Endothelial cell of umbilical vein (primary cell): ENCODE data around the gene NSUN4. TPM values are rescaled to one million over a fixed set of nuclear protein-coding genes. Genes with fewer than 3 reads are reported as not detected.

ENCODE experiments used
- BruUV-seq: library from RNA; stranded (reverse); fragments of 400-500 nt; replicated peaks from 2 replicates; lab custom pipeline; 2021; lab: Mats Ljungman, UMichigan
- CTCF ChIA-PET: fragments of 300-600, 350-600 bp; sonication (Branson Sonifier 250); formaldehyde crosslinking; loops from one replicate; lab custom pipeline; 2021; ENCODE audit warnings: antibody characterized with exemption, inconsistent platforms; lab: Charles Lee
- POLR2A ChIA-PET: fragments of 300-600, 350-600 bp; sonication (Branson Sonifier 250); formaldehyde crosslinking; loops from one replicate; lab custom pipeline; 2021; ENCODE audit warnings: antibody characterized with exemption, inconsistent platforms; lab: Charles Lee
- DNase-seq: peaks from one replicate; pipeline ENCODE4 v3.0.0-alpha.2; 2011; ENCODE audit warnings: low read depth, low spot score
- FAIRE-seq: peaks from 2 replicates; lab custom pipeline; 2011; peaks lifted over from hg19 to GRCh38; lab: Jason Lieb, UNC
- H2AFZ ChIP-seq: 2 replicates; pipeline ENCODE4 v1.6.0; 2012; ENCODE audit warnings: low read depth, low read length, control low read depth, inconsistent platforms
- H3K27ac ChIP-seq: 2 replicates; pipeline ENCODE4 v1.5.1; 2011; ENCODE audit warnings: low read depth, mild to moderate bottlenecking, control low read depth, low read length, moderate library complexity; ENCODE audit not compliant: insufficient read depth
- H3K27me3 ChIP-seq, 2 experiments: 2 replicates each; pipeline versions ENCODE4 v1.6.0 to v1.6.1; 2011; ENCODE audit warnings: low read length in 2 of 2, mixed read lengths in 1 of 2; ENCODE audit not compliant: control insufficient read depth in 2 of 2, insufficient read depth in 2 of 2
- H3K36me3 ChIP-seq, 2 experiments: 2 replicates in 1 of 2; 3 replicates in 1 of 2; pipeline ENCODE4 v1.5.1; 2011; ENCODE audit warnings: low read length in 2 of 2, mild to moderate bottlenecking in 1 of 2, moderate library complexity in 1 of 2; ENCODE audit not compliant: control insufficient read depth in 2 of 2, insufficient read depth in 2 of 2; ENCODE audit errors: extremely low read depth in 1 of 2
- H3K4me1 ChIP-seq: 3 replicates; pipeline ENCODE4 v1.5.1; 2011; ENCODE audit warnings: mild to moderate bottlenecking, low read length; ENCODE audit not compliant: control insufficient read depth, insufficient read depth; ENCODE audit errors: extremely low read depth
- H3K4me2 ChIP-seq: 2 replicates; pipeline ENCODE4 v1.6.1; 2011; ENCODE audit warnings: low read length, control low read depth, mixed read lengths; ENCODE audit not compliant: insufficient read depth
- H3K4me3 ChIP-seq, 3 experiments: fragments of 200-600 bp in 1 of 3; sonication (generic), shearing (Covaris generic) in 1 of 3; replicated peaks in 1 of 3; 2 replicates each; pipeline ENCODE4 v1.5.1; 2011 to 2016; ENCODE audit warnings: control low read depth in 3 of 3, low read length in 3 of 3, mild to moderate bottlenecking in 2 of 3, inconsistent platforms in 1 of 3, low read depth in 1 of 3, moderate library complexity in 1 of 3; ENCODE audit not compliant: insufficient read depth in 1 of 3
- H3K79me2 ChIP-seq: 2 replicates; pipeline ENCODE4 v1.6.0; 2012; ENCODE audit warnings: low read length, inconsistent platforms; ENCODE audit not compliant: control insufficient read depth, insufficient read depth
- H3K9ac ChIP-seq: replicated peaks from 2 replicates; pipeline ENCODE3; 2011; ENCODE audit warnings: low read length, control low read depth; ENCODE audit not compliant: insufficient read depth; ENCODE audit errors: extremely low read depth
- H3K9me1 ChIP-seq: replicated peaks from 3 replicates; pipeline ENCODE4 v1.6.0; 2011; ENCODE audit warnings: mild to moderate bottlenecking, low read length; ENCODE audit not compliant: control insufficient read depth, insufficient read depth; ENCODE audit errors: extremely low read depth
- H3K9me3 ChIP-seq: replicated peaks from 2 replicates; pipeline ENCODE4 v1.5.1; 2012; ENCODE audit warnings: low read length, inconsistent platforms; ENCODE audit not compliant: control insufficient read depth, insufficient read depth
- H4K20me1 ChIP-seq: replicated peaks from 2 replicates; pipeline ENCODE3; 2011; ENCODE audit warnings: mild to moderate bottlenecking, low read length; ENCODE audit not compliant: control insufficient read depth, insufficient read depth; ENCODE audit errors: extremely low read depth
- POLR2AphosphoS5 ChIP-seq: IDR thresholded peaks from 2 replicates; pipeline ENCODE4 v1.6.1; 2012; ENCODE audit warnings: low read depth, mild to moderate bottlenecking, control low read depth, low read length, moderate library complexity; ENCODE audit not compliant: insufficient read depth
- dilution Hi-C: fragments of 300-500 bp; cut with MboI; formaldehyde crosslinking; loops from one replicate; pipeline ENCODE4 v1.15.0; 2019; ENCODE audit warnings: low sequenced_read_pairs; ENCODE audit not compliant: extremely low pct_ligation_motif_present
- intact Hi-C: fragments of 100-400 bp; cut with micrococcal nuclease; formaldehyde crosslinking; loops from one replicate; pipeline ENCODE4 v1.10.0; 2022
- polyA plus RNA-seq, 4 experiments: library from polyadenylated mRNA; depleted of rRNA in 3 of 4; stranded (reverse) in 3 of 4; unstranded in 1 of 4; fragments of >200 nt; gene quantifications; 2 replicates each; pipeline versions ENCODE4 v1.2.1 to v1.2.3, GENCODE V29; 2011 to 2012; ENCODE audit warnings: missing spikeins in 1 of 4
- total RNA-seq: library from RNA; stranded (reverse); gene quantifications from 2 replicates; pipeline ENCODE4 v1.2.3, GENCODE V29; 2021
- TF ChIP-seq, protein P1 (sequence below), 2 donors: IDR thresholded peaks; 1 replicate in 1 of 2; 2 replicates in 1 of 2; pipeline ENCODE4 v1.5.1; 2011; ENCODE audit warnings: low read length in 2 of 2, mild to moderate bottlenecking in 2 of 2, moderate library complexity in 2 of 2, control low read depth in 1 of 2, inconsistent platforms in 1 of 2, low read depth in 1 of 2; ENCODE audit not compliant: insufficient read depth in 1 of 2; ENCODE audit errors: extremely low read depth in 1 of 2

The NSUN4 gene
- total and polyA plus RNA-seq, 2 donors (not counting 3 experiments of a cell fraction or from before 2014, with no cell fraction given), result 21.6 to 23.4 TPM

DNA sequence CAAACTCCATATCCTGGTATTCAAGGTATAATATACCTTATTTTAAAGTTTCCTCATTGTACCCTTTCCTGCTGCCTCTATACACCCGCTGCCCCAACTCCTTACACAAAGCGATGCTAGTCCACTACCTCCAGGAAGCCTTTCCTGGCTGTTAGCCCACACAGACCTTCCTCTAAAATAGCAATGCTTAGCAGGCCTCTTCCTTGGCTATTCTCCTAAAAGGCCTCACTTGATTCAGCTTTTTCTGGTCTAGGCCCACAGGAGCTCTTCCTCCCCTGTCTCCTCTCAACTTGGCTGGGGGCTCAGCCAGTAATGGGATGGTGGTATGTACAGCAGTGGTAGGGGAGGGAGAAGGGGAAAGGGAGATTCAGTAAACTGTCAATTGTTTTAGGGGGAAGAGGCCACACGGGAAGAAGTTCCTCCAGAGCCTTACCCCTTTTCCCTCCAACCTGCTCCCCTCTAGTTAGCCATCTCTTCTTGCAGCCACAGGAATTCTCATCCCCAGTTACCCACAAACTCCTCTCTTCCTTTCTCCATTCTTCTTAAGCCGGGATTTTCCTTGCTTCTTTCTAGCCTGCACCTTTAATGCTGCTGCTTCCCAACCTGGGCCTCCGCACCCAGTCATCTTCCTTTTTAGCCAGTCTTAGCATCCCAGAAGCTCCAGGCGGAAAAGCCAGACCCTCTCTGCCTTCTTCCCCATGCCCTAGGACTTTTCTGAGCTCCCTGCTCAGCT, 39.8 kb upstream of the NSUN4 start:
- ChIA-PET CTCF (interaction anchor here (1.6 kb wide), 1 partner anchor 146 kb away, joined by 3 read pairs; no protein-coding TSS in a partner anchor), POLR2A (no interaction called here)
- intact Hi-C loops, result loop anchor here (5.0 kb wide), 1 partner anchor 169 kb away; the partner anchor contains the start of gene PIK3R3

More for the DNA sequence above, 39.8 kb upstream of the NSUN4 start:
- dilution Hi-C loops, result no loop called here
- peaks cover 71% of the 10 kb centered on the region for H3K79me2 ChIP-seq
- no peak for TF ChIP-seq POLR2AphosphoS5
- TF ChIP-seq, protein P1, sequence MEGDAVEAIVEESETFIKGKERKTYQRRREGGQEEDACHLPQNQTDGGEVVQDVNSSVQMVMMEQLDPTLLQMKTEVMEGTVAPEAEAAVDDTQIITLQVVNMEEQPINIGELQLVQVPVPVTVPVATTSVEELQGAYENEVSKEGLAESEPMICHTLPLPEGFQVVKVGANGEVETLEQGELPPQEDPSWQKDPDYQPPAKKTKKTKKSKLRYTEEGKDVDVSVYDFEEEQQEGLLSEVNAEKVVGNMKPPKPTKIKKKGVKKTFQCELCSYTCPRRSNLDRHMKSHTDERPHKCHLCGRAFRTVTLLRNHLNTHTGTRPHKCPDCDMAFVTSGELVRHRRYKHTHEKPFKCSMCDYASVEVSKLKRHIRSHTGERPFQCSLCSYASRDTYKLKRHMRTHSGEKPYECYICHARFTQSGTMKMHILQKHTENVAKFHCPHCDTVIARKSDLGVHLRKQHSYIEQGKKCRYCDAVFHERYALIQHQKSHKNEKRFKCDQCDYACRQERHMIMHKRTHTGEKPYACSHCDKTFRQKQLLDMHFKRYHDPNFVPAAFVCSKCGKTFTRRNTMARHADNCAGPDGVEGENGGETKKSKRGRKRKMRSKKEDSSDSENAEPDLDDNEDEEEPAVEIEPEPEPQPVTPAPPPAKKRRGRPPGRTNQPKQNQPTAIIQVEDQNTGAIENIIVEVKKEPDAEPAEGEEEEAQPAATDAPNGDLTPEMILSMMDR (IDR thresholded peaks at IDR 0.05; ENCODE audit: extremely low read depth in 1 of 2, insufficient read depth in 1 of 2, low read depth in 1 of 2, low read length in 2 of 2), result no peak
- no peaks in the 10 kb centered on the region for H4K20me1 ChIP-seq
- H3K4me1 ChIP-seq, result peaks cover 20% of the 10 kb centered on the region
- no peaks in the 10 kb centered on the region for H3K9me3 ChIP-seq
- H3K36me3 ChIP-seq, result peaks cover 12 to 13% of the 10 kb centered on the region in 2 experiments
- no peaks in the 10 kb centered on the region for H3K27me3 ChIP-seq
- no TSS peak for BruUV-seq
- DNase-seq (peak; percentile 59), FAIRE-seq (peak; percentile 60)
- H2AFZ ChIP-seq, result no peak overlapping the region
- no peaks in the 10 kb centered on the region for H3K9me1 ChIP-seq
- H3K9ac ChIP-seq, result peak overlapping the region; percentile 97
- peak overlapping the region; percentile 81 for H3K27ac ChIP-seq
- H3K4me3 ChIP-seq, result peak overlapping the region; percentile 73 to 94 (median 84)
- peak overlapping the region; percentile 94 for H3K4me2 ChIP-seq
